Measurements from ENCODE around the gene SEMA6A.
A peak's percentile ranks its signal among the peaks of the same experiment; 100 is the strongest.

SEMA6A gene

DNA sequence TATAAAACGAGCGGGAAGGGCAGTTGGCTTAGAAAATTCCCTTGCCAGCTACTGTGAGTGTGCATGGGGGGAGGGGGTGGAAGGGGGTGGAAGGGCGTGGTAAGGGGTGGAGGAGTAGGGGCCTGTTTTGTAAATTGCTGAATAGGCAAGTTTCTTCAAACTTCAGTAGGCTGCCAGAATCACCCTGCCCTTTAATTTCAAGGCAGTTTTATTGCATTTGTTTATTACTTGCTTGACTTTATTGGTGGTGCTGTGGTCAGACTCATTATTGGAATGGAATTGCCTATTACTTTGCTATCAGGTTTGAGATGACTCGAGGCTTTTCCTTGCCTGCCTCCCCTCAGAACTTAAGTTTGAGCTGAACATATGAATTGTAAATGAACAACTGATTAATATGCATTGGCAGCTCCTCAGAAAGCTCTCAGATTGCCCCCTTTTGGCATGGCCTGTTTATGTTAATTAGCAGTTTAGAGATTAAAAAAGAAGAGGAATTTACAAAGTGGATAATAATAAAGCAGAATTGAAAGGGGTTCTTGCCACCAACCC, 76.0 kb downstream of the SEMA6A start:
- no peak overlapping the region for H3K4me3 ChIP-seq (ENCODE audit: low read depth, low read length)
- no peak for DNase-seq (ENCODE audit: low read depth, low spot score)
- ChIA-PET CTCF (no interaction called here), POLR2A (no interaction called here)
- TF ChIP-seq, protein P1, sequence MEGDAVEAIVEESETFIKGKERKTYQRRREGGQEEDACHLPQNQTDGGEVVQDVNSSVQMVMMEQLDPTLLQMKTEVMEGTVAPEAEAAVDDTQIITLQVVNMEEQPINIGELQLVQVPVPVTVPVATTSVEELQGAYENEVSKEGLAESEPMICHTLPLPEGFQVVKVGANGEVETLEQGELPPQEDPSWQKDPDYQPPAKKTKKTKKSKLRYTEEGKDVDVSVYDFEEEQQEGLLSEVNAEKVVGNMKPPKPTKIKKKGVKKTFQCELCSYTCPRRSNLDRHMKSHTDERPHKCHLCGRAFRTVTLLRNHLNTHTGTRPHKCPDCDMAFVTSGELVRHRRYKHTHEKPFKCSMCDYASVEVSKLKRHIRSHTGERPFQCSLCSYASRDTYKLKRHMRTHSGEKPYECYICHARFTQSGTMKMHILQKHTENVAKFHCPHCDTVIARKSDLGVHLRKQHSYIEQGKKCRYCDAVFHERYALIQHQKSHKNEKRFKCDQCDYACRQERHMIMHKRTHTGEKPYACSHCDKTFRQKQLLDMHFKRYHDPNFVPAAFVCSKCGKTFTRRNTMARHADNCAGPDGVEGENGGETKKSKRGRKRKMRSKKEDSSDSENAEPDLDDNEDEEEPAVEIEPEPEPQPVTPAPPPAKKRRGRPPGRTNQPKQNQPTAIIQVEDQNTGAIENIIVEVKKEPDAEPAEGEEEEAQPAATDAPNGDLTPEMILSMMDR (IDR thresholded peaks at IDR 0.05; ENCODE audit: insufficient read depth, low read length, missing control alignments), result no peak

DNA sequence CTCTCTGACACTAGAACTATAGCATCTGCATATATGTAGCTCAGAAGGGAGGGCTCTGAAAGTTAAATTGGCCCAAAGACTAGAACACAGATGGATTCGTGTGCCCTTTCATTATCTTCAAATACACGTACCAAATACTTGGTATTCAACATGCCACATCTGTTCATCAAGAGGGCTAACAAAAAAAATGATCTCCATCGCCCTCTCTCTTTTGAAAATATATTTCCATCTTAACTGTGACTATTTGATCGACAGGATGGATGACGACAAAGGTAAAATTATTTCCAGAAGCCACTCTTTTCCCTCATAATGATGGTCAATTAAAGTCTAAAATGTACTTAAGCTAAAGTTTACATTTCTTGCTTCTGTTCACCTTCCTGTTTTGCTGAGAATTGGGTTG, 77.0 kb downstream of the SEMA6A start:
- POLR2A ChIA-PET, result no interaction called here
- no peak for DNase-seq (ENCODE audit: low read depth, low spot score)
- TF ChIP-seq, protein P1 (IDR thresholded peaks at IDR 0.05; ENCODE audit: insufficient read depth, low read length, missing control alignments), result no peak
- no peak overlapping the region for H3K4me3 ChIP-seq (ENCODE audit: low read depth, low read length)
- CTCF ChIA-PET, result interaction anchor here (0.6 kb wide), 1 partner anchor 12 kb away, joined by 3 read pairs; no protein-coding TSS in a partner anchor

DNA sequence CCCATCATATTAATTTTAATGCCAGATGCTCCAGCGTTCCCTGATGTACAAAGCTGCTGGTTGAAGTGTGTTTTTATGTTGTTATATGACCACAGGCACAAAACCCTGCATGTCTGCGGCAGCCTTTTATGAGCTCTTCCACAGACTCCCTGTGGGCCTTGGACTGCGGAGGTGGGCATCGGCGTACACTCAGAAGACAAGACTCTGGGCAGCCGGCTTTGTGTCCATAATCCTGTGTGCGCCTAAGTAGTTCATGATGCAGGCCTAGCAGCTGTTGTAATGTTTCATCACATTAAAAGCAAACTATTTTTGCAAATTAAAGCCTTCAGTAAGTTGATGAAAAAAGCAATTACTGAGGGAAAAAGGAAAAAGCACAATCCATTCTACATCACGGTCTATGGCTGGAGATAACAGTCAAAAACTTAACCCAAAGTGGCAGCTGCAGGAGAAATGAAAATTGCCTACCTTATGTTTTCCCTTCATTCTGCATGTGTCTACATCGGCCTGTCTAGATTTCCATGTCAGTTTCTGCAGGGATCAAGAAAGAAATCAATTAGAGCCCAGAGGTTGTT, 78.8 kb downstream of the SEMA6A start:
- no peak for DNase-seq (ENCODE audit: low read depth, low spot score)
- POLR2A ChIA-PET, result no interaction called here
- CTCF ChIA-PET, result no interaction called here
- H3K4me3 ChIP-seq (ENCODE audit: low read depth, low read length), result no peak overlapping the region
- TF ChIP-seq, protein P1 (IDR thresholded peaks at IDR 0.05; ENCODE audit: insufficient read depth, low read length, missing control alignments), result no peak

DNA sequence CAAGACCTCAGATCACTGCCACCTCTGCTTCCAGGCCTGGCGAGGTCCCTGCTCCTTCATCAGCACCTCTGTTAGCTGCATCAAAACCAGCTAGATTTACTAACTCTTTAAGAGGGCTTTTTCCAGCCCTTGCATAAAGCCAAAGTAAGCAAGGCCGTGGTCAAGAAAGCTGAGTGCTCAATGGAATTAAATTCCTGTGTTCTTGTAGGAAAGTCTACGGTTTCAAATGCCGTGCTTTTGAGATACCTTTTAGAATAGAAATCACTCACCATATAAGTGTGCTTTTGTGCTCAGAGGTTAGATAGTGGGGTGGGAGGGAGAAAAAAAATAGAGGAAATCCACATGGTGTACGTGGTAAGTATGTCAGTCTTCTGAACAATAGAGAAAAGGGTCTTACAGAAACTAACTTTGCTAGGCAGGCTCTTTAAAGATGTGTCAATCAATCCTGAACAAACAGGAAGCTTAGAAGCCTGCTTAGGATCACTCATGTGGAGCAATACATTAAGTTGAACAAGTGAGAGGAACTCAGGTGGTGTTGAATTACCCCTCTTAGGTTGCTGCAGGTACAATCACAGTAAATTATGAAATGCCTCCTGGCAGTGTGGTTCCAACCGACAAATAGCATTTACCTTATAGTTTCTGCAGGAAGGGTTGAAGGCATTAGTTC, 79.7 kb downstream of the SEMA6A start:
- no peak for DNase-seq (ENCODE audit: low read depth, low spot score)
- CTCF ChIA-PET, result no interaction called here
- no peak overlapping the region for H3K4me3 ChIP-seq (ENCODE audit: low read depth, low read length)
- TF ChIP-seq, protein P1 (IDR thresholded peaks at IDR 0.05; ENCODE audit: insufficient read depth, low read length, missing control alignments), result no peak
- POLR2A ChIA-PET, result no interaction called here

DNA sequence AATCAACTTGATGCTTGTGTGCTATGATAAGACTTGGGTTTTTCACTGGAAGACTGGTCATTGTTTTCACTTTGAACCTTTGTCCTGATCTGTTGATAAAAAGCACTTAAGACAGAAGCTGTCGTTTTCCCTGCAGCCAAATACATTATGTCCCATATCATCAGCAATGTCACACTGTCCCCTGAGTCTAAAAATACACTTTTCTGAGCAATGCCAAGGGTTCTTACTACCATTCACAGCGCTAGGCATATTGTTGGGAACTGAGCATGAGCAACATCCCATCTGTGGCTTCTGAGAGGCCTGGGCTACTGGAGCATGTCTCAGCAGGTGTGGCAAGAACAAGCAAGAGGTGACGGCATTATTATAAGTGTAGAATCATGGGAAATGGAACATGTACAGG, 81.8 kb downstream of the SEMA6A start:
- no peak for DNase-seq (ENCODE audit: low read depth, low spot score)
- POLR2A ChIA-PET, result no interaction called here
- H3K4me3 ChIP-seq (ENCODE audit: low read depth, low read length), result no peak overlapping the region
- TF ChIP-seq, protein P1 (IDR thresholded peaks at IDR 0.05; ENCODE audit: insufficient read depth, low read length, missing control alignments), result no peak
- CTCF ChIA-PET, result interaction anchor here (1.2 kb wide), 1 partner anchor 14 kb away, joined by 3 read pairs; no protein-coding TSS in a partner anchor

DNA sequence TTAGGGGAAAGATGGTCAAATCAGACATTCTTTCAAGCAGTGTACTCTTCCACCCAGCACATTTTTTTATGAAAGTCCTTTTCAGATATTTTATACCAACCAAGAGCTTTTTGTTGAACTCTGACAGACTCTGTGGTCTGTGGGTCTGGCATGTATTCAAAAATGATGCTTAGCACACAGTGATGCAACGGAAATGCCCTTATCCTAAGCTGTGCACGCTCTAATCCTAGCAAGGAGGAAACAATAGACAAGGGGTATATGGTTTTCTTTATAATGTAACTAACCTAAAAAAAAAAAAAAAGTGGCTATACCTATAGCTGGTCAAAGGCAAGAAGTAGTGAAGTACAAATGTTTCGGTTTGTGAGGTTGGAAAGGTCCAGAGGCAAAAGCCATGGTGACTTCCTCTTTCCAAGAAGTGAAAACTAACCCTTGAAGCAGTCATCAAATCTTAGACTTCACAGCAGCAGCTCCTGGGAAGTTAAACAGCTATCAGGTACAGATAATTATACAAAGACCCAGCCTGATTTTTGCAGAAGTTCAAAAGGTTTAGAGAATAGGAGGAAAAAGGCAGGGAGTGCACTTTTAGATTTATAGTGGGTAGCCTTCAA, 82.5 kb downstream of the SEMA6A start:
- no peak overlapping the region for H3K4me3 ChIP-seq (ENCODE audit: low read depth, low read length)
- TF ChIP-seq, protein P1 (IDR thresholded peaks at IDR 0.05; ENCODE audit: insufficient read depth, low read length, missing control alignments), result no peak
- POLR2A ChIA-PET, result no interaction called here
- CTCF ChIA-PET, result interaction anchor here (1.2 kb wide), 1 partner anchor 14 kb away, joined by 3 read pairs; no protein-coding TSS in a partner anchor
- DNase-seq (ENCODE audit: low read depth, low spot score), result peak; percentile 65

Data from AG04449 (cell line).